B cell (primary cell): ENCODE results near the gene CCDC102A.

Source experiments
- CTCF ChIP-seq: fragments of 200-600 bp; IDR thresholded peaks from one replicate; pipeline ENCODE4 v1.8.0; 2022; ENCODE audit warnings: antibody characterized with exemption, mild to moderate bottlenecking
- EZH2 ChIP-seq: IDR thresholded peaks from 2 replicates; pipeline ENCODE4 v1.6.1; 2012; ENCODE audit warnings: borderline replicate concordance, low read depth, mild to moderate bottlenecking, moderate library complexity, low read length; ENCODE audit not compliant: insufficient read depth, poor library complexity, severe bottlenecking

GRCh38 chr16:57577214-57577613 is 40.8 kb upstream of the CCDC102A start:
- TF ChIP-seq EZH2, result no peak
- no peak for TF ChIP-seq CTCF
